Body of pancreas (tissue), 4 donors: ENCODE measurements around the gene PHF19.

ENCODE experiments used
- POLR2A ChIP-seq, 3 donors: fragments of 450-650 bp; IDR thresholded peaks; one replicate each; pipeline ENCODE4 v1.6.1; 2016; ENCODE audit warnings: antibody characterized with exemption in 3 of 3, mild to moderate bottlenecking in 2 of 3
- TF ChIP-seq, protein P1 (sequence below), 7 experiments: fragments of 450-650 bp in 4 of 7; fragments of 200-600 bp in 3 of 7; sonication (generic) in 3 of 7; IDR thresholded peaks; one replicate each; pipeline ENCODE4 v1.5.1; 2016 to 2019; ENCODE audit warnings: antibody characterized with exemption in 7 of 7

DNA sequence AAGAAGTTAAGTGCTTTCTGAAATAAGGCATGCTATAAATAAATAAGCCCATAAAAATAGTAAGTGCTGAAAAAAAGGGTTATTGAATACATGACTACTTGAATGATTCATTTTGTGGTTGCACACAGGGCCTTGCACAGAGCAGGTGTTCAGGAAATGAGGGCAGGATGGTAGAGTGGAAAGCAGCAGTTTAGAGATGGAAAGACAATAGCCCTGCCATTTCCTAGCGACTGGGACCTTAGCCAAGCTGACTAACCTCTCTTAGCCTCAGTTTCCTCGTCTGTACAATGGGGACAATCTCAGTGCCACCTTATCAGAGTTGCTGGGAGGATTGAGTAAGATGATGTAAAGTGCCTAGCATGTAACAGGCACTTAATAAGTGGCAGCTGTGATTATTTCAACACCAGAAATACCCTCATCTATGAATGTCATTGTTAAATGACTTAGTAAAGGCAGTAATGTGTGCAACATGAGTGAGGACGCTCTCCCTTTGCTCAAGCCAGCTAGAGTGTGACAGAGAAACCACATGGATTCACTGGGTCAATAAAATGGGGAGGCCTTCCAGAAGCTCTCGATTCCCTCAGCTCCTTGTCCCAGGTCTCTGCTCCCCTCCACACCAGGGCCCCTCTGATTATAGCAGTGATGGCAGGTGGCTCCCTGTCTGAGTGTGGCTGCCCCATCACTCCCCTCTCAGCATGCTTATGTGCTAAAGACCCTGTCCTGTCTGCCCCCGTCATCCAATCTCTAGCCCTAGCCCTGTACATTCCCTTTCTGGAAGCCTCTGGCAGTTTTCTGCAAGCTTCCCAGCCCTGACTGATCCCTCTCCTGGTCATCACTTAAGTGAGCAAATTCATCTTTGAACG, 16.0 kb upstream of the PHF19 start:
- TF ChIP-seq, protein P1, sequence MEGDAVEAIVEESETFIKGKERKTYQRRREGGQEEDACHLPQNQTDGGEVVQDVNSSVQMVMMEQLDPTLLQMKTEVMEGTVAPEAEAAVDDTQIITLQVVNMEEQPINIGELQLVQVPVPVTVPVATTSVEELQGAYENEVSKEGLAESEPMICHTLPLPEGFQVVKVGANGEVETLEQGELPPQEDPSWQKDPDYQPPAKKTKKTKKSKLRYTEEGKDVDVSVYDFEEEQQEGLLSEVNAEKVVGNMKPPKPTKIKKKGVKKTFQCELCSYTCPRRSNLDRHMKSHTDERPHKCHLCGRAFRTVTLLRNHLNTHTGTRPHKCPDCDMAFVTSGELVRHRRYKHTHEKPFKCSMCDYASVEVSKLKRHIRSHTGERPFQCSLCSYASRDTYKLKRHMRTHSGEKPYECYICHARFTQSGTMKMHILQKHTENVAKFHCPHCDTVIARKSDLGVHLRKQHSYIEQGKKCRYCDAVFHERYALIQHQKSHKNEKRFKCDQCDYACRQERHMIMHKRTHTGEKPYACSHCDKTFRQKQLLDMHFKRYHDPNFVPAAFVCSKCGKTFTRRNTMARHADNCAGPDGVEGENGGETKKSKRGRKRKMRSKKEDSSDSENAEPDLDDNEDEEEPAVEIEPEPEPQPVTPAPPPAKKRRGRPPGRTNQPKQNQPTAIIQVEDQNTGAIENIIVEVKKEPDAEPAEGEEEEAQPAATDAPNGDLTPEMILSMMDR (IDR thresholded peaks at IDR 0.05) = no peak
- TF ChIP-seq POLR2A (IDR thresholded peaks at IDR 0.05) = no peak
